ENCODE measurements around the gene DNAL4. TPM values are rescaled to one million over a fixed set of nuclear protein-coding genes. Genes with fewer than 3 reads are reported as not detected.

Gene DNAL4
- polyA plus RNA-seq, 1 experiment: 29.9 TPM

GRCh38 chr22:38757464-38757757 is 36.5 kb downstream of the DNAL4 start:
- Histone ChIP-seq H3K27me3 (ENCODE audit: control insufficient read depth, insufficient read depth, low read length) (no peaks in the 10 kb centered on the region), H3K4me3 (ENCODE audit: low read depth, low read length) (no peak overlapping the region), H3K36me3 (ENCODE audit: control insufficient read depth, insufficient read depth, low read length) (0 out of 2 replicates have a peak, but pooled peaks cover 2% of the 10 kb centered on the region)
- ChIA-PET CTCF (interaction anchor here (1.4 to 3.0 kb wide), 2 partner anchors 9 to 113 kb away, joined by 3 to 17 read pairs; no protein-coding TSS in a partner anchor), POLR2A (no interaction called here)
- no peak for DNase-seq (ENCODE audit: low read depth)
- TF ChIP-seq CTCF (IDR thresholded peaks at IDR 0.05; ENCODE audit: insufficient read depth, low read depth, low read length): no peak

GRCh38 chr22:38756711-38757463 is 37.1 kb downstream of the DNAL4 start:
- no peak for TF ChIP-seq CTCF (IDR thresholded peaks at IDR 0.05; ENCODE audit: insufficient read depth, low read depth, low read length)
- CTCF ChIA-PET: interaction anchor here (0.6 to 3.0 kb wide), 5 partner anchors 9 to 415 kb away, joined by 3 to 17 read pairs (median 3); no protein-coding TSS in a partner anchor
- Histone ChIP-seq H3K36me3 (ENCODE audit: control insufficient read depth, insufficient read depth, low read length) (0 out of 2 replicates have a peak, but pooled peaks cover 4% of the 10 kb centered on the region), H3K27me3 (ENCODE audit: control insufficient read depth, insufficient read depth, low read length) (no peaks in the 10 kb centered on the region), H3K4me3 (ENCODE audit: low read depth, low read length) (no peak overlapping the region)
- POLR2A ChIA-PET: interaction anchor here (0.5 kb wide), 1 partner anchor 456 kb away, joined by 13 read pairs; no protein-coding TSS in a partner anchor
- DNase-seq (ENCODE audit: low read depth): no peak

- CTCF ChIA-PET: interaction anchor here (0.8 to 3.0 kb wide), 5 partner anchors 10 to 114 kb away, joined by 3 to 17 read pairs (median 4); no protein-coding TSS in a partner anchor
- Histone ChIP-seq H3K4me3 (ENCODE audit: low read depth, low read length) (peak within 1 kb of the TSS; percentile 66), H3K27me3 (ENCODE audit: control insufficient read depth, insufficient read depth, low read length) (no peaks in the 10 kb centered on the region), H3K36me3 (ENCODE audit: control insufficient read depth, insufficient read depth, low read length) (peaks cover 11% of the 10 kb centered on the region)
- peak; percentile 30 for DNase-seq (ENCODE audit: low read depth)
- TF ChIP-seq CTCF (IDR thresholded peaks at IDR 0.05; ENCODE audit: insufficient read depth, low read depth, low read length): no peak
- POLR2A ChIA-PET: interaction anchor here (0.5 kb wide), 1 partner anchor 457 kb away, joined by 13 read pairs; no protein-coding TSS in a partner anchor
These were observed 37.9 kb downstream of the DNAL4 start, which contains the start of gene SUN2 for GRCh38 chr22:38755911-38756532. SUN2 (minus strand) TSS chr22:38755998; CDS start chr22:38752628, 3,370 bp downstream.

DNA sequence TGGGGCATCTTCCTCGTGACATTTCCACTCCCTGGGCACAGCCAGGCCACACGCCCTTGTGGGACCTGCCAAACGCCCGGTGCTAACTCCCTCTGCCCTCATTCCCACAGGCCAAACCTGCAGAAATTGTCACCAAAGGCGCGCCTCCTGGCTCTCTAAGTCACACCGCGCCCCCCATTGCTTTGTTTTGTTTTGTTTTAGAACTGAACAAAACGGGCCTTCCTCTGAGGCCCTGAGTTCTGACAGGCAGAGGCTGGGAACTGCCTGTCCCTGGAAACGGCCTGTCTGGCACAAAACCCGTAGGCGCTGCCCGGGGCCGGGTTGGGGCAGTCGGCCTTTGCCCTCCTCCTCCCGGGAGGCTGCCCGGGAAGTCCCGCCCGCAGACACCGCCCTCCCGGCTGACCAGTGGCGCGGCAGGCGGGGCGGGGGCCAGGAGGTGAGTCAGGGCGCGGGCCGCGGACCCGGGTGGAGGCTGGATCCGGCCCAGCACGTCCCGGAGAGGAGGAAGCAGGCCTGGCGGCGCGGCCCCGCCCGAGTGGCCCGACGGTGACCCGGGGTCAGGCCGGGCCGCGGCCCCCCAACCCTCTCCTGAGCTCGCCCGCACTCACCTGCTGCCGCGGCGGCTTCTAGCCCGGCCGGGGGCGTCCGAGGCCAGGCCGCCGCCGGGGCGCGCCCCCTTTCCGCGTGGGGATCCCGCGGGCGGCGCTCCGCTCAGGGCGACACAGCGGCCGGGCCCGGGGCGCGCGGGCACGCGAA is 38.6 kb downstream of the DNAL4 start:
- no peaks in the 10 kb centered on the region for H3K27me3 ChIP-seq (ENCODE audit: control insufficient read depth, insufficient read depth, low read length)
- ChIA-PET CTCF (interaction anchor here (1.0 to 3.0 kb wide), 5 partner anchors 11 to 30 kb away, joined by 3 to 17 read pairs (median 9); no protein-coding TSS in a partner anchor), POLR2A (no interaction called here)
- DNase-seq (ENCODE audit: low read depth): no peak
- no peak for TF ChIP-seq CTCF (IDR thresholded peaks at IDR 0.05; ENCODE audit: insufficient read depth, low read depth, low read length)
- H3K36me3 ChIP-seq (ENCODE audit: control insufficient read depth, insufficient read depth, low read length): peaks cover 17% of the 10 kb centered on the region
- H3K4me3 ChIP-seq (ENCODE audit: low read depth, low read length): peak overlapping the region; percentile 66

Measured in BJ (cell line).